GM23338 (cell line): ENCODE measurements around the gene ZGRF1. TPM values are rescaled to one million over a fixed set of nuclear protein-coding genes. Genes with fewer than 3 reads are reported as not detected.
A peak's percentile ranks its signal among the peaks of the same experiment; 100 is the strongest.

Experiments
- ATAC-seq: fragments of 200-7000 bp; cut with Tn5 transposase; 3 replicates; pipeline ENCODE4 v1.9.1; 2020
- DNase-seq: peaks from one replicate; pipeline ENCODE4 v3.0.0-alpha.2; 2015; ENCODE audit warnings: low spot score
- H2AFZ ChIP-seq: fragments of 200-600 bp; sonication (generic); 2 replicates; pipeline ENCODE4 v1.8.0; 2016; ENCODE audit warnings: antibody characterized with exemption, mild to moderate bottlenecking, moderate library complexity
- H3F3A ChIP-seq: fragments of 200-600 bp; sonication (generic); replicated peaks from 2 replicates; pipeline ENCODE4 v1.8.0; 2017; ENCODE audit warnings: antibody characterized with exemption, mixed run types, low read depth
- H3K27ac ChIP-seq: fragments of 200-600 bp; sonication (generic); 2 replicates; pipeline ENCODE4 v1.6.1; 2016; ENCODE audit warnings: low read depth
- H3K27me3 ChIP-seq: fragments of 200-600 bp; sonication (generic); 2 replicates; pipeline ENCODE4 v1.8.0; 2016; ENCODE audit warnings: mild to moderate bottlenecking, mixed run types, moderate library complexity; ENCODE audit not compliant: insufficient read depth
- H3K36me3 ChIP-seq: fragments of 200-600 bp; sonication (generic); 2 replicates; pipeline ENCODE4 v1.8.0; 2016; ENCODE audit warnings: mild to moderate bottlenecking; ENCODE audit not compliant: insufficient read depth
- H3K4me1 ChIP-seq: fragments of 200-600 bp; sonication (generic); 2 replicates; pipeline ENCODE4 v1.8.0; 2016; ENCODE audit warnings: mild to moderate bottlenecking, moderate library complexity; ENCODE audit not compliant: insufficient read depth
- H3K4me2 ChIP-seq: fragments of 200-600 bp; sonication (generic); 2 replicates; pipeline ENCODE4 v1.7.1; 2017; ENCODE audit warnings: mixed run types
- H3K4me3 ChIP-seq: fragments of 200-600 bp; sonication (generic); 2 replicates; pipeline ENCODE4 v1.6.1; 2016; ENCODE audit warnings: mixed run types
- H3K79me2 ChIP-seq: fragments of 200-600 bp; sonication (generic); replicated peaks from 2 replicates; pipeline ENCODE4 v1.8.0; 2017; ENCODE audit warnings: mild to moderate bottlenecking; ENCODE audit not compliant: insufficient read depth
- H3K9me2 ChIP-seq: fragments of 200-600 bp; sonication (generic); 2 replicates; pipeline ENCODE4 v1.8.0; 2017; ENCODE audit not compliant: insufficient read depth
- H4K20me1 ChIP-seq: fragments of 200-600 bp; sonication (generic); replicated peaks from 2 replicates; pipeline ENCODE4 v1.8.0; 2017; ENCODE audit warnings: mild to moderate bottlenecking; ENCODE audit not compliant: insufficient read depth
- H3K27ac Mint-ChIP-seq: 2 replicates; pipeline ENCODE4 v1.8.0; 2020; ENCODE audit warnings: inconsistent platforms, mild to moderate bottlenecking, moderate library complexity, mixed read lengths
- H3K27me3 Mint-ChIP-seq: 3 replicates; pipeline ENCODE4 v1.8.0; 2022; ENCODE audit warnings: low read depth, mild to moderate bottlenecking, moderate library complexity, mixed read lengths, inconsistent platforms; ENCODE audit not compliant: insufficient read depth, poor library complexity
- H3K36me3 Mint-ChIP-seq: 3 replicates; pipeline ENCODE4 v1.8.0; 2021; ENCODE audit warnings: low read depth, mild to moderate bottlenecking, inconsistent platforms, moderate library complexity, mixed read lengths
- H3K4me1 Mint-ChIP-seq: 3 replicates; pipeline ENCODE4 v1.8.0; 2020; ENCODE audit warnings: mild to moderate bottlenecking, inconsistent platforms, mixed read lengths
- H3K4me3 Mint-ChIP-seq: 3 replicates; pipeline ENCODE4 v1.8.0; 2021; ENCODE audit warnings: moderate library complexity, mild to moderate bottlenecking, inconsistent platforms, mixed read lengths
- H3K9me3 Mint-ChIP-seq: 3 replicates; pipeline ENCODE4 v1.8.0; 2020; ENCODE audit warnings: moderate library complexity, mild to moderate bottlenecking, inconsistent platforms, mixed read lengths
- CTCF ChIP-seq, 2 experiments: fragments of 200-600 bp in 1 of 2; sonication (generic) in 1 of 2; conservative IDR thresholded peaks; 2 replicates each; pipeline versions ENCODE4 v1.5.1 to v1.6.1; 2016 to 2017; ENCODE audit warnings: antibody characterized with exemption in 2 of 2, low read depth in 2 of 2, mild to moderate bottlenecking in 2 of 2, moderate library complexity in 1 of 2
- ETS1 ChIP-seq: IDR thresholded peaks from 2 replicates; pipeline ENCODE4 v1.6.1; 2016; ENCODE audit warnings: antibody characterized with exemption
- EZH2phosphoT487 ChIP-seq: fragments of 200-600 bp; sonication (generic); IDR thresholded peaks from one replicate; pipeline ENCODE4 v1.8.1; 2018; ENCODE audit warnings: antibody characterized with exemption; ENCODE audit not compliant: unreplicated experiment
- NANOG ChIP-seq: IDR thresholded peaks from 2 replicates; pipeline ENCODE4 v1.6.1; 2016; ENCODE audit warnings: antibody characterized with exemption, borderline replicate concordance
- POLR2AphosphoS5 ChIP-seq: IDR thresholded peaks from 2 replicates; pipeline ENCODE4 v1.6.1; 2016; ENCODE audit warnings: antibody characterized with exemption, low read depth
- REST ChIP-seq: IDR thresholded peaks from one replicate; pipeline ENCODE4 v1.6.1; 2018; ENCODE audit warnings: antibody characterized with exemption; ENCODE audit not compliant: unreplicated experiment
- ZNF114 ChIP-seq: fragments of 250-450 bp; sonication (Bioruptor Pico); IDR thresholded peaks from 2 replicates; pipeline ENCODE4 v1.5.0; 2020; ENCODE audit warnings: mild to moderate bottlenecking, moderate library complexity
- ZNF331 ChIP-seq: fragments of 250-450 bp; sonication (Bioruptor Pico); IDR thresholded peaks from 2 replicates; pipeline ENCODE4 v1.5.0; 2020; ENCODE audit warnings: low read depth, mild to moderate bottlenecking, moderate library complexity
- ZNF462 ChIP-seq: fragments of 250-450 bp; sonication (Bioruptor Pico); IDR thresholded peaks from 2 replicates; pipeline ENCODE4 v1.5.0; 2020; ENCODE audit warnings: mild to moderate bottlenecking, moderate library complexity
- polyA plus RNA-seq: library from polyadenylated mRNA; unstranded; fragments of >200 nt; fragmentation: Nextera tagmentation; extraction: Ambion mirVana; gene quantifications from 2 replicates; pipeline ENCODE4 v1.2.1, GENCODE V29; 2016
- total RNA-seq: library from RNA; depleted of rRNA; stranded (reverse); fragments of >200 nt; shearing (Covaris generic); gene quantifications from 2 replicates; pipeline ENCODE4 v1.2.3, GENCODE V29; 2014

Gene ZGRF1
- total and polyA plus RNA-seq, 2 experiments from 2014 or later, result 41.7 to 62.6 TPM

GRCh38 chr4:112649055-112649408, 12.3 kb upstream of the ZGRF1 start (continued):
- TF ChIP-seq CTCF (conservative IDR thresholded peaks at IDR 0.05; ENCODE audit: low read depth in 2 of 2) (no peak), NANOG (no peak), ZNF331 (CRISPR knock-in tag) (no peak), EZH2phosphoT487 (no peak)

GRCh38 chr4:112648263-112649054, 11.8 kb upstream of the ZGRF1 start:
- DNase-seq (peak; percentile 93), ATAC-seq (peak; percentile 16)
- Histone ChIP-seq H4K20me1 (no peaks in the 10 kb centered on the region), H3K9me2 (no peaks in the 10 kb centered on the region), H3K4me2 (peak overlapping the region; percentile 74), H3K27me3 (no peaks in the 10 kb centered on the region), H3K36me3 (peaks cover 18% of the 10 kb centered on the region), H3K79me2 (peaks cover 37% of the 10 kb centered on the region), H3K27ac (peak overlapping the region; percentile 97), H3F3A (peaks cover 7% of the 10 kb centered on the region), H3K4me3 (peak overlapping the region; percentile 69), H3K4me1 (peaks cover 4% of the 10 kb centered on the region; the same call in 1 of the 2 replicates), H2AFZ (no peak overlapping the region)
- peaks cover 21% of the 10 kb centered on the region for H3K9me3 Mint-ChIP-seq
- TF ChIP-seq ETS1 (peak; percentile 65), ZNF462 (CRISPR knock-in tag) (0 out of 2 replicates have a peak, but pooled peaks have one; percentile 23), ZNF331 (CRISPR knock-in tag) (no peak), REST (no peak), POLR2AphosphoS5 (peak; percentile 96), NANOG (peak; percentile 96), ZNF114 (CRISPR knock-in tag) (peak; percentile 86; the same call in 1 of the 2 replicates)
- H3K4me1 Mint-ChIP-seq, result peaks cover 27% of the 10 kb centered on the region; the same call in 2 of the 3 replicates
- H3K36me3 Mint-ChIP-seq, result peaks cover 50% of the 10 kb centered on the region
- H3K27ac Mint-ChIP-seq, result peak overlapping the region; percentile 100
- H3K27me3 Mint-ChIP-seq, result peaks cover 36% of the 10 kb centered on the region
- peak overlapping the region; percentile 97 for H3K4me3 Mint-ChIP-seq
